Stimulated activated naive CD4-positive, alpha-beta T cell treated with Interleukin-2 at 50 U/mL for 16 hours (primary cell): ENCODE measurements around the gene PPP2R1A.
"Not testable (repeated sequence)": the region's sequence is repeated elsewhere in the genome, so short reads cannot be mapped to it uniquely, and the experiment has no call there.

Experiments
- DNase-seq: peaks from one replicate; lab custom pipeline; 2025; lab: John Stamatoyannopoulos, UW

The PPP2R1A gene

DNA sequence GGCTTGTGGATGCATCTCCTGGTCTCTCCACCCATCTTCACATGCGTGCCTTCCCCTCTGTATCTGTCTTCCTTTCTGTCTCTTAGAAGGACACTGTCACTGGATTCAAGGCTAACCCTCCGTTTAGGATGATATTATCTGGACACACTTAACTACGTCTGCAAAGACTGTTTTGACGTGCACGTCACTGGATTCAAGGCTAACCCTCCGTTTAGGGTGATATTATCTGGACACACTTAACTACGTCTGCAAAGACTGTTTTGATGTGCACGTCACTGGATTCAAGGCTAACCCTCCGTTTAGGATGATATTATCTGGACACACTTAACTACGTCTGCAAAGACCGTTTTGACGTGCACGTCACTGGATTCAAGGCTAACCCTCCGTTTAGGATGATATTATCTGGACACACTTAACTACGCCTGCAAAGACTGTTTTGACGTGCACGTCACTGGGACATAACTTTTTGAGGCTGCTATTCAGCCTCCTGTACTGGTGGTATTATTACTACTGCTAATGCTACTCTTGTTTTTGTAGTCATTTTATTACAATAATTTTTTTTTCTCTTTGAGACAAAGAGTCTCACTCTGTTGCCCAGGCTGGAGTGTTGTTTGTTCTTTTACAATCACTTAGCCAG is 11.0 kb downstream of the PPP2R1A start:
- not testable (repeated sequence) for DNase-seq

DNA sequence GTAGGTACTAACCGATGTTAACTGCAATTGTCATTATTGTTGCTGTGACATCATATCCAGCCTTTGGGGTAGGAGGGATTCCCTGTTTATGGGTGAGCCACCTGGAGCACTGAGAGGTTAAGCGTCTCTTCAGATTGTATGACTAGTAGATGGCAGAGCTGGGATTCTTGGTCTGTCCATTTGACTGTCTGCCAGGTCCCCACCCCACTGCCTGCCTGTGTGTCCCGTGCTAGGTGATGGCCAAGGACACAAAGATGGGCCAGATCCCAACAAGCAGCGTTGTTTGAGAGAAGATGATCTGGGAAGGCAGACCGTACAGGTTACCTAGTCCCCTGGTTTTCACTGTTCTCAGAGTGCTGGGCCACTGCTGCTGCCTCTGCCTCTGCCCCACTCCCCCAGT is 16.6 kb downstream of the PPP2R1A start:
- DNase-seq, result no peak

DNA sequence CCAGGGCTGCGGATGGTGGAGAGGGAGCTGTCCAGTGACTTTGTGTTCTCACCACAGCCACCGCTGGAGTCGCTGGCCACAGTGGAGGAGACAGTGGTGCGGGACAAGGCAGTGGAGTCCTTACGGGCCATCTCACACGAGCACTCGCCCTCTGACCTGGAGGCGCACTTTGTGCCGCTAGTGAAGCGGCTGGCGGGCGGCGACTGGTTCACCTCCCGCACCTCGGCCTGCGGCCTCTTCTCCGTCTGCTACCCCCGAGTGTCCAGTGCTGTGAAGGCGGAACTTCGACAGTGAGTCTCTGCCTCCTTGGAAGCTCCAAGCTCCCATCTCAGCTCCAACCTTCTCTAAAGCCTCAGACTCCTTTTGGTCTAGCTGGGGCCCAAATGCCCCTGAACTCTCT is 21.4 kb downstream of the PPP2R1A start:
- DNase-seq, result no peak

DNA sequence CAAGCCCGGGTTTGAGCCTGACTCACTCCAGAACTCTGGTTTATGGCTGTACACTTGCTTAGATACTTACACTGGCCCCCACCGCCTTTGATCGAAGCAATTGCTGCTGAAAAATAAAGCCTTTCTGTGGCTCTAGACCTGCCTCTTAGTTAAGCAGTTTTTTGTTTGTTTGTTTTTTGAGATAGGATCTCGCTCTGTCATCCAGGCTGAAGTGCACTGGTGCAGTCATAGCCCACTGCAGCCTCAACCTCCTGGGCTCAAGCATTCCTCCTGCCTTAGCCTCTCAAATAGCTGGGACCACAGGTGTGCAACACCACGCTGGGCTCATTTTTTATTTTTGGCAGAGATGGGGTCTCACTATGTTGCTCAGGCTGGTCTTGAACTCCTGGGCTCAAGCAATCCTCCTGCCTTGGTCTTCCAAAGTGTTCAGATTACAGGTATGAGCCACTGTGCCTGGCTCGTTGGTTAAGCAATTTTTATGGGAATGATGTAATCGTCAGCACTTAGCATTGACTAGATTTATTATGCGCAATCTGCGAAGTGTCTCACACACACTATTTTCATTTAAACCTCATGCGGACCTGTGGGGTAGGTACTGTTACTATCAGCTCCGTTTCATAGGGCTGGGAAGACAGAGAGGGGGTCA is 22.2 kb downstream of the PPP2R1A start:
- no peak for DNase-seq

DNA sequence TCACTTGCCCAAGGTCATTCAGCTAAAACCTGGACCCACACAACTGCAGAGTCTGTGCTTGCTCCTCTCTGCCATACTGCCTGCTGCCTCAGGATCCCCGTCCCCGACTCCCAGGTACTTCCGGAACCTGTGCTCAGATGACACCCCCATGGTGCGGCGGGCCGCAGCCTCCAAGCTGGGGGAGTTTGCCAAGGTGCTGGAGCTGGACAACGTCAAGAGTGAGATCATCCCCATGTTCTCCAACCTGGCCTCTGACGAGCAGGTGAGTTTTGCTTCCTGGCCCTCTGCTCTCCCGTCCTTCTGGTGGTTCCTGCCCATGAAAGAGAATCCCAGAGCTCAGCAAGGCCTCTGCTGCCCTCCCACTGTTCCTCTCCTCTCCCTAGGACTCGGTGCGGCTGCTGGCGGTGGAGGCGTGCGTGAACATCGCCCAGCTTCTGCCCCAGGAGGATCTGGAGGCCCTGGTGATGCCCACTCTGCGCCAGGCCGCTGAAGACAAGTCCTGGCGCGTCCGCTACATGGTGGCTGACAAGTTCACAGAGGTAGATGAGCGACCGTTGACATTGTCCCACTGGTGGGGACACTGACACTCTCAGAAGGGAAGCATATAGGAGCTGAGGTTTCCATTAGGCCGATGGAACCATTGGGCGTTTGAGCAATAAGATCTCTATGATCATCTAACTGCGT is 22.9 kb downstream of the PPP2R1A start:
- no peak for DNase-seq

DNA sequence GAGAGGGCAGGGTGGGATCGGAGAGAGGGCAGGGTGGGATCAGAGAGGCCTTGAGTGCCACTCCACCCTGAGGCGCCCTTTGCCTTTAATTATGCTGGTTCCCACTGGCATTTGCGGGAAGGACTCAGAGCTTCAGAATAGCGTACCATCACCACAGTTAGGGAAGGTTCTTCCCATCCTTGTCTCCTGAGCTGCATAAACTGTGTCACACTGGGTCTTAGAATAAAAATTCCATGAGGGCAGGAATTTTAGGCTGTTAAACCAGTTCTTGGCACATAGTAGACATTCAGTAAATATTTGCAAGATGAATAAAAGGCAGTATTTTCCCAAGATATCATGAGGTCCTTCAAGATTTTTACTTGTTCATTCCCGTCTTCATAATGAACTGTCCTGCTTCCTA is 24.4 kb downstream of the PPP2R1A start:
- no peak for DNase-seq

DNA sequence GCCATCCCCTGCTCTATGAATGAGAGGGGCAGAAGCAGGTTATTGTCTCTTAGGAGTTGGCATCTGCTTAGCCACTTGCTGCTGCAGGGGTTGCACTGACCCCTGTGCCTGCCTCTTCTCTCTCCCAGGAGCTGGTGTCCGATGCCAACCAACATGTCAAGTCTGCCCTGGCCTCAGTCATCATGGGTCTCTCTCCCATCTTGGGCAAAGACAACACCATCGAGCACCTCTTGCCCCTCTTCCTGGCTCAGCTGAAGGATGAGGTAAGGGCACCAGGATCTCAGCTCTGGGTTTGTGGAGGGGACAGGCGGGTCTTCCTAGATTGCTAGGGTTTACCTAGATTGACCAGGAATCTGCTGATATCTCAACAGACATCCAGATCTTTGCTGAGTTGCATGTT is 26.5 kb downstream of the PPP2R1A start:
- DNase-seq, result no peak

DNA sequence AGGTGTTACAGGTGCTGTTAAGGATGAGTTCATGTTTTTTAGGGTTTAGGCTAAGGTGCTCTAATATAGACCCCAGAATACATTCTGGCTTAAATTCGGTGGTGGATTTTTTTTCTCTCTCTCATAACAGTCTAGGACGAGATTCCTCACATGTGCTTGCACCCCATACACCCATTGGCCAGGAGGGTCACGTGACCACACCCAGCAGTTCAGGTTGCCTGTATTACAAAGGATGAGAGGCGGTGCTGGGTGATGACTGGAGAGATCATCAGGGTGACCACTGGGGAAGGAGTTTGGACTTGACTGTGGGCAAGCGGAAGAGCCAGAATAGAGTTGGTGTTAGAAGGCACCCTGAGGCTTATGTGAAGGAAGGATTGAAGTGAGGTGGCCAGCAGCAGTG is 27.7 kb downstream of the PPP2R1A start:
- no peak for DNase-seq

DNA sequence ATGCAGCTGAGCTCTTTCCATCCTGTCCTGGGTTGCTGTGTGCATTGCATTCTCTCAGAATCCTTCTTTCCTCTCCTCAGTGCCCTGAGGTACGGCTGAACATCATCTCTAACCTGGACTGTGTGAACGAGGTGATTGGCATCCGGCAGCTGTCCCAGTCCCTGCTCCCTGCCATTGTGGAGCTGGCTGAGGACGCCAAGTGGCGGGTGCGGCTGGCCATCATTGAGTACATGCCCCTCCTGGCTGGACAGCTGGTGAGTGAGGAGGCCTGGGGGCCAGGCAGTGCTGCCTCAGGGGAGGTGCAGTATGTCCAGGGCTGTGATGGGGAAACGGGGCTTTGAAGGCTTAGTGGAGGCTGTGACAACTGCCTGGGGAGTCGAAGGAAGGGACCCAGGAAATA is 29.8 kb downstream of the PPP2R1A start:
- DNase-seq, result no peak

DNA sequence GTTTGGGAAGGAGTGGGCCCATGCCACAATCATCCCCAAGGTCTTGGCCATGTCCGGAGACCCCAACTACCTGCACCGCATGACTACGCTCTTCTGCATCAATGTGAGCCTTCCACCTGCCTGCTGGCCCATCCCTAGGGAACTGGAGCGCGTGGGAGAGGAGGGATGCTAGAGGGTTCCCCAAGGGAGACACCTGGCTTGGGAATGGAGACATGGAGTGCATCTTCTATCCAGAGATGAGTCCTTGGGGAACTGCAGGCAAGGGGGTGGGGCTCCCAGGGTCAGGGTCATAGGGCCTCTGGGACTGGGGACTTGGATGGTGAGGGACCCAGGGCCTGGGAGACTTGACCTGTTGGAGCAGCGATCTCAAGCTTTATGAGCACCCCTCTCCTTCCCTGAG is 31.2 kb downstream of the PPP2R1A start:
- DNase-seq, result no peak

DNA sequence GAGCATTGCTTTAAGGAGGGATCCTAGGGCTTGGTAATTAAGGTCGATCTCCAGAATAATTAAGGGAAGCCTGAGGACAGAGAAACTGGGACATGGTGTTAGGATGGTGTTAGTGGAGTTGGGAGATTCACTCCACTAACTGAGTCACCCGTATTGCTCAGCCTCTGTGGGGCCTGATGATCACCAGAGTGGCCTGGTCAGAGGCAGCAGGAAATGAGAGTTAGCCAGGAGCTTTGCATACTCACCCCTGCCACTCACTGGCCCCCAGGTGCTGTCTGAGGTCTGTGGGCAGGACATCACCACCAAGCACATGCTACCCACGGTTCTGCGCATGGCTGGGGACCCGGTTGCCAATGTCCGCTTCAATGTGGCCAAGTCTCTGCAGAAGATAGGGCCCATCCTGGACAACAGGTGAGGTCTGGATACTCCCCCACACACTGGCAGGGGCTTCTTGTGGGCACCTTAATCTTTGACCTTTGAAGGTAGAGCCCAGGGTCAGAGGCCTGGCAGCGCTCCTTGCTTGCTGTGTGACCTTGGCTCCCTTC is 32.1 kb downstream of the PPP2R1A start:
- DNase-seq, result no peak

DNA sequence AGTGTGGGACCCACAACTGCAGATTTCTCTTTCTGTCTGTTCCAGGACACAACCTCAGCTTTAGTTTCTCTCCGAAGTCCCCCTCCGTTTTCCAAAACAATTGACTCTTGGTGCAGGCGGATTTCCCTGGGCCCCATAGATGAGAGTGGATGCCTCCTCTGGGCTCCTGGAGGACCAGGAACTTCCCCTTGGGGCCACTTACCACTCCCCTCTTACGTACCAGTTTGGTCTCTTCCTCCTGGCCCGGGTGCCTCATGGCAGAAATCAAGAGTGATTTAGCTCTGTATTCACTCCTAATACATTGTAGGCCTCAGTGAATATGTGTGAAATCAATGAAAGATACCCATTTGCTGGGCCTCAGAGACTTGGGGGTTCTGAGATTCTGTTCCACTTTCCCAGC is 34.4 kb downstream of the PPP2R1A start:
- DNase-seq, result no peak

DNA sequence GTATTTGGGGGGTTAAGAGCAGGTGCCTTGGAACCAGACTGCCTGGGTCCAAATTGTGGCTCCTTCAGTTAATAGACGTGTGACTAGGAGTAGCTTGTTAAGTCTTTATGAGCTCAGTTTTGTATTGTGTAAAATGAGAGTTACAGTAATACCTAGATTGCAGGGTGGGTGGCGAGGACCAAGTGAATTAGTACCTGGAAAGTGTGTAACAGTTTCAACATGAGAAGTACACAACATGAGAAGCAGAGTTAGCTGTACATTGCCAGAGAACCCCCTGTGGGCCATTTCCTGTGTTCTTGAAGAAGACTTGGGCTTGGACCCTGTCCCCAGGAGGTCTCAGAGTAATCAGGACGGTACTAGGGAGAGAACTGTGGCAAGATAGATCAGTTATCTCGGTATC is 36.8 kb downstream of the PPP2R1A start:
- DNase-seq, result no peak

DNA sequence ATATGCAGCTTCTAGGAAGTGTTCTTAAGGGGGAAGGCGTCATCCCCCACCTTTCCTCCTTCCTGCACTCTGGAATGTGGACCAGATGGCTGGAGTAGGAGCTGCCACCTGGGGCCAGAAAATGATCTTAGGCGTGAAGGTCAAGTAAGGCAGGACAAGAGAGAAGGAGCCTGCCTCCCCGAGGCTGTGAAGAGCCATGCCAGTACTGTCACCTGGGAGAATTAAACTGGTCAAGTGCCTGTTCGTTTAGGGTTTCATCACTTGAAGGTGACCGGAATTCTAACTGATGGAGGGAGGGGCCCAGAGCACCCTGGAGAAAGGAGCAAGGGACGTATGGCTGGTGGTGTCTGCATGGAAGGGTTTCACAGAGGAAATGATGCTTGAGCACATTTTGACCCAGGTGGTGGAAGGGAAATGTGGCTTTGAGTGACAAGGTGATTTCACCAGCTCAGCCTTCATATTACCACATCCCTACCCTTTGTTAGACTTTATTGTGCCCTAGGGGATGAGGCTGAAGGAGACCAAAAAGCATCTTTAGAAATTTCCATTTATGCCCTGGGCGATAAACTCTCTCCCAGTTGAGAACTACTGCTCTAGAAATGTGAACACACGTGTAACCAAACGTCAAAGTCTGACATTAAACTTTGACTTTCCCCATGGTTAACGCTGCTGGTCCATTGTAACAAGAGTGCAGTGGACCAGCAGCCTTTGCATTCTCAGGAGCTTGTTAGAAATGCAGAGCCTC is 37.5 kb downstream of the PPP2R1A start:
- no peak for DNase-seq

DNA sequence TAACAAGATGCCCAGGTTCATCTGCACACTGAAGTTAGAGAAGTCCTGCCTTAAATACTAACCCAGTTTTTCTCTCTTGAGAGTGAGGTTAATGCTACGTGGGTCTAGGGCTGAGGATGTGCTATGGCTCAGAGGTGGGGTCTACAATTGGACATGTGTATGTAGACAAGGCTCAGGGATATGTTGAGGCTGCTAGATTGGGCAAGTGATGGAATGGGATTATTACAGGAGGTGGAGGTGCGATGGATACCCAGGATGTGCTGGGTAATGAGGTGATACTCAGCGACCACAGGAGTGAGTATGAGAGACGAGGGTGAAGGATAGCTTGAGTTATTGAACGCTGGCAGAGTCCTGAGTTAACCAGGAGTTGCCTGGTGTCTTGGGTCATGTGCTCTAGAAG is 38.1 kb downstream of the PPP2R1A start:
- DNase-seq, result no peak

DNA sequence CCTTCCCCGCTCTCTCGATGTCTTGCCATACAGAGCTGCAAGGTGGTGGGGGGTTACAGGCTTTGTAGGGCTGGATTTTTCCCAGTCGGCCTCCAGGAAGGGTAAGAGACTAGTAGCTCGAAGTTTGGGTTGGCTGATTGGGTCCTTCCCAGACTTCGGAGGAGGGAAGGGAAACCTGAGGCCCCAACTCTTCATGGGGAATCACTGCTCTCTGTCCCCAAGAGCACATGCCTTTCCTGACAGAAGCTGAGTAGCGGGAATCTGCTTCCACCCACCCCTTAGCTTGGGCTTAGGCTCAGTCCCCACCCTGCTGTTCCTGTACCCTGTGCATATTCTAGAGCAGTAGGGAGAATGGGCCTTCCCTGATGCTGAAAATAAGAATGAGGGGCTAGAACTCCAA is 39.7 kb downstream of the PPP2R1A start:
- no peak for DNase-seq

DNA sequence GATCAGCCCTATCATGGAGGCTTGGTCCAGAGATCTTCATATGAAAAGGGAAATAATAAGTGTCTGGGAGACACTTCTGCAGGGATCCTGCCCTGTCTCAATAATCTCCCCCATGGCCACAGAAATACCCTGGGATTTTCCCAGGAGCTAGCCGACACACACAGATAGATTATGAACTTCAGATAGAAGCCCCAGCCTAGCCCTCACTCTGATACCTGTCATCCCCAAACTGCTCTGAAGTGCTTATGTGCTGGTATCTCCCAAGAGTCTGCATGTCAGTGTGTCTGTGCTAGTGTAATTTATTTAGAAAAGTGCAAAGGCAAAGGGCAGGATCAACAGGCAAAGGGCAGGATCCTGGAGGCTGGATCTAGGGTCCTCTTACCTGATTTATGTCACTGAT is 40.8 kb downstream of the PPP2R1A start:
- DNase-seq, result no peak

DNA sequence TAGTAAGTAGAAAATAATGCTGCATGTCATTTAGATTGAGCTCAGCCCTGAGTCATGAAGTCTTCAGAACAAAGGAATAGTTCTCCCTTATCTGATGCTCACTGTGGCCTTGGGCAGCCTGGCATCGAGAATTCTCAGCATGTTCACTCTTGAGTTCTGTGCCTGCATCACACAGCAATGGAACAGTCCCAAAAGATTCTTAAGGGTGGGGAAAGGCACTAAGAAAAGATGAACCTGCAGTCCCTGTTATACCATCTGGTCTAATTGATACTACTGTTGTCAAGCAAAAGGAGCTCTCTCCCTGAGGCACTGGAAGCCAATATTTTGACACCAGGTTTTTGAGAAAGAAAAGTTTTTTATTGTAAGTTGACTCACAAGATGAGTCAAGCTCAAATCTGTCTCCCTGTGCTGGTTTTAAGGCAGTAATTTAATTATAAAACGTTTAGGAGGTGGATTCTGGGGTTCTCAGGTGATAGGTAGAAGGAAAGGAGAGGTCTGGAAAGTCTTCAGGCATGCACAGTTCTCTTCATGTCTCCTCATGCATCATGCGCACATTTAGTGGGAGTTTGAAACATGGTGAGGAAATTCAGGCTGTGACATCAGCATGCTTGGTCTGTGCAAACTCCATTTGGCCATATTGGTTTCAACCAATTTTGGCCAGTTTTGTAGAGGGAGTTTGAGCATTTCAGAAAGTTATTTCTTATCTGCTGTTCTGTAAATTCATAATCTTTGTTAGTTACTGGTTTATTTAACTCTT is 41.5 kb downstream of the PPP2R1A start:
- DNase-seq, result no peak

DNA sequence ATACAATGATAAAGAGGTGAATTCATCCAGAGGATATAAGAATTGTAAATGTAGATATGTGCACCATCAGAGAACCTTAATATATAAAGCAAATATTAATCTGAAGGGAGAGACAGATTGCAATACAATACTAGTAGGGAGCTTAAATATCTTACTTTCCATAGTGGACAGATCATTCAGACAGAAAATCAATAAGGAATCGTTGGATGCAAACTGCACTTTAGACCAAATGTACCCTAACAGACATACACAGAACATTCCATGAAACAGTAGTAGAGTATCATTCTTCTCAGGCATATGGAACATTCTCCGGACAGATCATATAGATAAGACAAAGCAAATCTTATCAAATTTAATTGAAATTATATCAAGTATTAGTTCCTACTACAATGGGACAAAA is 44.6 kb downstream of the PPP2R1A start:
- no peak for DNase-seq

DNA sequence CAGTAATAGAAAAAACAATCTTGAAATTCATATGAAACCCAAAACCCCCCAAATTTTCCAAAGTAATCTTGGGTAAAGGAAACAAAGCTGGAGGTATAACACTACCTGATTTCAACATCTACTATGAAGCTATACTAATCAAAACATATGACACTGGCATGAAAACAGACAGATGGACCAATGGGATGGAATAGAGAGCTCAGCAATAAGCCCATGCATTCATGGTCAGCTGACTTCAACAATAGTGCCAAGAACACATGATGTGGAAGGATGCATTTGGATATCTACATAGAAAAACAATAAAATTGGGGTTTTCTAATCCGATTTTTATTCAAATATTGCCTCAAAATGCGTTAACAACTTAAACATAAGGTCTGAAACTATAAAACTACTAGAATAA is 47.3 kb downstream of the PPP2R1A start:
- no peak for DNase-seq

DNA sequence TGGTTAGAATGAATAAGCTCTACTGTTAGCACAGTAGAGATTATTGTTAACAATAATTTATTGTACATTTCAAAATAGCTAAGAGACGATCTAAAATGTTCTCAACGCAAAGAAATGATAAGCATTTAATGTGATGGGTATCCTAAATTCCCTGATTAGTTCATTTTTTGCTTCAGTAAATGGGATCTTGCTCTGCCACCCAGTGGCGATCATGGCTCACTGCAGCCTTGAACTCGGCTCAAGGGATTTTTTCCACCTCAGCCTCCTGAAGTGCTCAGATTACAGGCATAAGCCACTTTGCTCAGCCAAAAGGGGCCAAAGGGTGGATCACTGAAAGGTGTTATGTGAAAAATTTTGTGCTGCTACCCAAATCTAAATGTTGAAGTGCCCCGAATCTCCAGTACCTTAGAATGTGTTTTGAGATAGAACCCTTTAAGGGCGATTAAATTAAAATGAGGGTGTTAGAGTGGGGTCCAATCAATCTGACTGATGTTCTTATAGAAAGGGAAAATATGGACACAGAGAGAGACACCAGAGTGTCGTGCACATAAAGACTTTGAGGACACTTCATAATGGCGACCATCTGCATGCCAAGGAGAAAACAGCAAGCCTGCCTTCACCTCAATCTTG is 48.0 kb downstream of the PPP2R1A start:
- peak; percentile 29 for DNase-seq
